ENCODE measurements around the gene TMEM131L. TPM values are rescaled to one million over a fixed set of nuclear protein-coding genes. Genes with fewer than 3 reads are reported as not detected.

TMEM131L gene
- total RNA-seq, 1 donor from 2014 or later = 29.8 TPM

DNA sequence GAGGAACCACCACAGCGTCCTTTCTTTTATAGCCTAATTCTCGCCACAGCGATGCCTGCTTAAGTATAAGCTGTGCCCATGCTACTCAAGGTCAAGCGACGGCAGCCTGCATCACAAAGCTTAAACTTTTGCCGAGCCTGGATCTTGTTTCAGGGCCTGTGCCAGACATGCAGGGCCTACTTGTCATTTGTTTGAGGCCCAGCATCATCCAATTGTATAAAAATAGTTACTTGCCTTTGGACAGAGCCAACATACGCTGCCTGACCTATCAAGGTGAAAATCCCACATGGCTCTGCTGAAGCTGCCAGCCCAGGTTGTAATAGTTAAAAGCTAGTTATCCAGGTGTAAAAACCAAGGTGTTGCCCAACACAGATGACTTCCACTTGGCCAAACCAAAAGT is 107.1 kb downstream of the TMEM131L start:
- TF ChIP-seq, protein P1, sequence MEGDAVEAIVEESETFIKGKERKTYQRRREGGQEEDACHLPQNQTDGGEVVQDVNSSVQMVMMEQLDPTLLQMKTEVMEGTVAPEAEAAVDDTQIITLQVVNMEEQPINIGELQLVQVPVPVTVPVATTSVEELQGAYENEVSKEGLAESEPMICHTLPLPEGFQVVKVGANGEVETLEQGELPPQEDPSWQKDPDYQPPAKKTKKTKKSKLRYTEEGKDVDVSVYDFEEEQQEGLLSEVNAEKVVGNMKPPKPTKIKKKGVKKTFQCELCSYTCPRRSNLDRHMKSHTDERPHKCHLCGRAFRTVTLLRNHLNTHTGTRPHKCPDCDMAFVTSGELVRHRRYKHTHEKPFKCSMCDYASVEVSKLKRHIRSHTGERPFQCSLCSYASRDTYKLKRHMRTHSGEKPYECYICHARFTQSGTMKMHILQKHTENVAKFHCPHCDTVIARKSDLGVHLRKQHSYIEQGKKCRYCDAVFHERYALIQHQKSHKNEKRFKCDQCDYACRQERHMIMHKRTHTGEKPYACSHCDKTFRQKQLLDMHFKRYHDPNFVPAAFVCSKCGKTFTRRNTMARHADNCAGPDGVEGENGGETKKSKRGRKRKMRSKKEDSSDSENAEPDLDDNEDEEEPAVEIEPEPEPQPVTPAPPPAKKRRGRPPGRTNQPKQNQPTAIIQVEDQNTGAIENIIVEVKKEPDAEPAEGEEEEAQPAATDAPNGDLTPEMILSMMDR (IDR thresholded peaks at IDR 0.05; ENCODE audit: unreplicated experiment) = no peak
- Mint-ChIP-seq H3K4me1 (ENCODE audit: unreplicated experiment) (peaks cover 10% of the 10 kb centered on the region), H3K27me3 (ENCODE audit: unreplicated experiment) (peaks cover 3% of the 10 kb centered on the region), H3K36me3 (ENCODE audit: low read depth, unreplicated experiment) (peaks cover 5% of the 10 kb centered on the region), H3K9me3 (ENCODE audit: unreplicated experiment) (no peaks in the 10 kb centered on the region), H3K4me3 (ENCODE audit: unreplicated experiment) (no peak overlapping the region), H3K27ac (ENCODE audit: unreplicated experiment) (no peak overlapping the region)
- no peak for DNase-seq (ENCODE audit: low spot score)

- Mint-ChIP-seq H3K27me3 (ENCODE audit: unreplicated experiment) (peaks cover 3% of the 10 kb centered on the region), H3K4me1 (ENCODE audit: unreplicated experiment) (peaks cover 2% of the 10 kb centered on the region), H3K4me3 (ENCODE audit: unreplicated experiment) (no peak overlapping the region), H3K36me3 (ENCODE audit: low read depth, unreplicated experiment) (peaks cover 5% of the 10 kb centered on the region), H3K9me3 (ENCODE audit: unreplicated experiment) (no peaks in the 10 kb centered on the region), H3K27ac (ENCODE audit: unreplicated experiment) (no peak overlapping the region)
- TF ChIP-seq, protein P1 (IDR thresholded peaks at IDR 0.05; ENCODE audit: unreplicated experiment) = no peak
- DNase-seq (ENCODE audit: low spot score) = peak; percentile 18
These were observed 108.0 kb downstream of the TMEM131L start for GRCh38 chr4:153573881-153574802.

- Mint-ChIP-seq H3K27me3 (ENCODE audit: unreplicated experiment) (peaks cover 3% of the 10 kb centered on the region), H3K36me3 (ENCODE audit: low read depth, unreplicated experiment) (peaks cover 5% of the 10 kb centered on the region), H3K9me3 (ENCODE audit: unreplicated experiment) (no peaks in the 10 kb centered on the region)
These were observed 110.2 kb downstream of the TMEM131L start for GRCh38 chr4:153576443-153576774.

DNA sequence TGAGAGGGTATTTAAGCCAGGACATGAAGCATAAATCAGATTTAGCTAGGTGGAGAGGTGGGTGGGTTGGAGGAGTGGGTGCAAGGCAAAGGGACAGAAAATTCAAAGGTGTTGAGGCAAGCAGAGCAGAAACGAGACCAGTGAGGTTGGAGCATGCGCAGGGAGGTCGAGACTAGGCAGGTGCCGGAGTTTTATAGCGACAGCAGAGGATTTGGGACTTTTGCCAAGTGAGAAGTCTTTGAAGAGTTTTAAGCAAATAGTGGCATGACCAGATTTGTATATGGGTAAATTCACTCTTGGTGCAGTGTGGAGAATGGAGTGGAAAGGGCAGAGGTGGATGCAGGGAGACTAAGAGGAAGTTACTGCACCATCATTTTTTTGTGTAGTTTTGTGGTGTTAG is 110.9 kb downstream of the TMEM131L start:
- TF ChIP-seq, protein P1 (IDR thresholded peaks at IDR 0.05; ENCODE audit: unreplicated experiment) = no peak
- DNase-seq (ENCODE audit: low spot score) = no peak
- Mint-ChIP-seq H3K4me1 (ENCODE audit: unreplicated experiment) (no peaks in the 10 kb centered on the region), H3K27me3 (ENCODE audit: unreplicated experiment) (peaks cover 3% of the 10 kb centered on the region), H3K36me3 (ENCODE audit: low read depth, unreplicated experiment) (peaks cover 5% of the 10 kb centered on the region), H3K9me3 (ENCODE audit: unreplicated experiment) (no peaks in the 10 kb centered on the region), H3K4me3 (ENCODE audit: unreplicated experiment) (no peak overlapping the region), H3K27ac (ENCODE audit: unreplicated experiment) (no peak overlapping the region)

More at GRCh38 chr4:153576443-153576774, 110.2 kb downstream of the TMEM131L start:
- Mint-ChIP-seq H3K4me3 (ENCODE audit: unreplicated experiment) (no peak overlapping the region), H3K27ac (ENCODE audit: unreplicated experiment) (no peak overlapping the region), H3K4me1 (ENCODE audit: unreplicated experiment) (no peaks in the 10 kb centered on the region)
- no peak for DNase-seq (ENCODE audit: low spot score)
- TF ChIP-seq, protein P1 (IDR thresholded peaks at IDR 0.05; ENCODE audit: unreplicated experiment) = no peak

GRCh38 chr4:153579410-153579809 is 113.2 kb downstream of the TMEM131L start:
- H3K27ac Mint-ChIP-seq (ENCODE audit: unreplicated experiment) = no peak overlapping the region
- no peaks in the 10 kb centered on the region for H3K4me1 Mint-ChIP-seq (ENCODE audit: unreplicated experiment)
- DNase-seq (ENCODE audit: low spot score) = no peak
- H3K4me3 Mint-ChIP-seq (ENCODE audit: unreplicated experiment) = no peak overlapping the region
- H3K9me3 Mint-ChIP-seq (ENCODE audit: unreplicated experiment) = no peaks in the 10 kb centered on the region
- H3K27me3 Mint-ChIP-seq (ENCODE audit: unreplicated experiment) = peaks cover 1% of the 10 kb centered on the region
- H3K36me3 Mint-ChIP-seq (ENCODE audit: low read depth, unreplicated experiment) = peaks cover 5% of the 10 kb centered on the region
- TF ChIP-seq, protein P1 (IDR thresholded peaks at IDR 0.05; ENCODE audit: unreplicated experiment) = no peak

Measured in endothelial cell (in vitro differentiated cells).